HEK293 (cell line): Measurements from ENCODE around the gene PPP2R5E.

ENCODE experiments used
- CTCF ChIA-PET: fragments of 350-600 bp; formaldehyde crosslinking; extraction: SDS; loops from one replicate; lab custom pipeline; 2021; ENCODE audit warnings: antibody characterized with exemption; lab: Yijun Ruan, JAX
- POLR2A ChIA-PET: fragments of 300-600 bp; formaldehyde crosslinking; extraction: SDS; loops from one replicate; lab custom pipeline; 2020; ENCODE audit warnings: antibody characterized with exemption, inconsistent platforms; lab: Yijun Ruan, JAX
- H3K27ac ChIP-seq: fragments of 200-500 bp; sonication (Bioruptor generic); 2 replicates; pipeline ENCODE4 v1.5.1; 2014; ENCODE audit warnings: low read depth, low read length, control low read depth, inconsistent platforms; ENCODE audit errors: extremely low read depth
- H3K36me3 ChIP-seq, 2 experiments: fragments of 200-500 bp in 1 of 2; sonication (Bioruptor generic) in 1 of 2; 1 replicate in 1 of 2; 2 replicates in 1 of 2; pipeline ENCODE4 v1.5.1; 2014 to 2017; ENCODE audit warnings: inconsistent platforms in 2 of 2, low read length in 2 of 2; ENCODE audit not compliant: control insufficient read depth in 2 of 2, insufficient read depth in 1 of 2
- H3K4me1 ChIP-seq: fragments of 200-500 bp; sonication (Bioruptor generic); 2 replicates; pipeline ENCODE4 v1.5.1; 2014; ENCODE audit warnings: mild to moderate bottlenecking, low read length, inconsistent platforms; ENCODE audit not compliant: control insufficient read depth, insufficient read depth
- H3K4me3 ChIP-seq: 2 replicates; pipeline ENCODE4 v1.5.1; 2011; ENCODE audit warnings: low read depth, mild to moderate bottlenecking, control low read depth, low read length, moderate library complexity
- H3K9me3 ChIP-seq: fragments of 200-500 bp; sonication (Bioruptor generic); 2 replicates; pipeline ENCODE4 v1.5.1; 2014; ENCODE audit warnings: low read depth, low read length, inconsistent platforms; ENCODE audit not compliant: control insufficient read depth, insufficient read depth
- BCL11B ChIP-seq: fragments of 450-650 bp; formaldehyde crosslinking; IDR thresholded peaks from 2 replicates; pipeline ENCODE4 v1.5.1; 2016; ENCODE audit warnings: low read depth, missing biosample characterization, missing genetic modification characterization
- EGR2 ChIP-seq: fragments of 450-650 bp; formaldehyde crosslinking; IDR thresholded peaks from 2 replicates; pipeline ENCODE4 v1.5.1; 2016; ENCODE audit warnings: low read depth, missing biosample characterization, missing genetic modification characterization
- FEZF1 ChIP-seq: fragments of 450-650 bp; formaldehyde crosslinking; IDR thresholded peaks from 2 replicates; pipeline ENCODE4 v1.5.1; 2016; ENCODE audit warnings: missing biosample characterization, missing genetic modification characterization
- KLF1 ChIP-seq: fragments of 450-650 bp; formaldehyde crosslinking; IDR thresholded peaks from 2 replicates; pipeline ENCODE4 v1.5.1; 2016; ENCODE audit warnings: missing biosample characterization, missing genetic modification characterization
- SCRT2 ChIP-seq: fragments of 450-650 bp; formaldehyde crosslinking; IDR thresholded peaks from 2 replicates; pipeline ENCODE4 v1.5.1; 2016; ENCODE audit warnings: missing biosample characterization, missing genetic modification characterization
- SETDB1 ChIP-seq: IDR thresholded peaks from one replicate; pipeline ENCODE4 v1.6.1; 2017; ENCODE audit warnings: mild to moderate bottlenecking, low read length, moderate library complexity, mixed read lengths; ENCODE audit not compliant: insufficient read length
- YY1 ChIP-seq: fragments of 450-650 bp; formaldehyde crosslinking; IDR thresholded peaks from 2 replicates; pipeline ENCODE4 v1.5.1; 2018; ENCODE audit warnings: missing biosample characterization, missing genetic modification characterization
- ZBTB17 ChIP-seq: fragments of 450-650 bp; formaldehyde crosslinking; IDR thresholded peaks from 2 replicates; pipeline ENCODE4 v1.5.1; 2016; ENCODE audit warnings: missing biosample characterization, missing genetic modification characterization
- ZBTB21 ChIP-seq: fragments of 450-650 bp; formaldehyde crosslinking; IDR thresholded peaks from 2 replicates; pipeline ENCODE4 v1.5.1; 2017; ENCODE audit warnings: missing biosample characterization, missing genetic modification characterization
- ZFHX2 ChIP-seq: fragments of 450-650 bp; formaldehyde crosslinking; conservative IDR thresholded peaks from 2 replicates; pipeline ENCODE4 v1.5.1; 2016; ENCODE audit warnings: missing biosample characterization, missing genetic modification characterization
- ZFP41 ChIP-seq: fragments of 450-650 bp; formaldehyde crosslinking; IDR thresholded peaks from 2 replicates; pipeline ENCODE4 v1.5.1; 2016; ENCODE audit warnings: missing biosample characterization, missing genetic modification characterization, borderline replicate concordance
- ZIC2 ChIP-seq: fragments of 450-650 bp; formaldehyde crosslinking; IDR thresholded peaks from 2 replicates; pipeline ENCODE4 v1.5.1; 2016; ENCODE audit warnings: missing biosample characterization, missing genetic modification characterization
- ZNF223 ChIP-seq: fragments of 450-650 bp; formaldehyde crosslinking; IDR thresholded peaks from 2 replicates; pipeline ENCODE4 v1.5.1; 2016; ENCODE audit warnings: missing biosample characterization, missing genetic modification characterization
- ZNF350 ChIP-seq: fragments of 450-650 bp; formaldehyde crosslinking; IDR thresholded peaks from 2 replicates; pipeline ENCODE4 v1.5.0; 2017; ENCODE audit warnings: missing biosample characterization, mild to moderate bottlenecking, missing genetic modification characterization
- ZNF391 ChIP-seq: fragments of 450-650 bp; formaldehyde crosslinking; IDR thresholded peaks from 2 replicates; pipeline ENCODE4 v1.5.1; 2016; ENCODE audit warnings: low read depth, missing biosample characterization, missing genetic modification characterization, borderline replicate concordance
- ZNF501 ChIP-seq: fragments of 450-650 bp; formaldehyde crosslinking; IDR thresholded peaks from 2 replicates; pipeline ENCODE4 v1.5.1; 2016; ENCODE audit warnings: missing biosample characterization, missing genetic modification characterization
- ZNF596 ChIP-seq: fragments of 450-650 bp; IDR thresholded peaks from 2 replicates; pipeline ENCODE4 v1.5.0; 2018; ENCODE audit warnings: missing biosample characterization, mild to moderate bottlenecking, missing genetic modification characterization, moderate library complexity
- ZNF600 ChIP-seq: fragments of 450-650 bp; formaldehyde crosslinking; IDR thresholded peaks from 2 replicates; pipeline ENCODE4 v1.5.1; 2016; ENCODE audit warnings: missing biosample characterization, missing genetic modification characterization
- TF ChIP-seq, protein P1 (sequence below): fragments of 450-650 bp; formaldehyde crosslinking; IDR thresholded peaks from 2 replicates; pipeline ENCODE4 v1.5.1; 2016; ENCODE audit warnings: missing biosample characterization, missing genetic modification characterization
- TF ChIP-seq, protein P2 (sequence below): fragments of 450-650 bp; formaldehyde crosslinking; IDR thresholded peaks from 2 replicates; pipeline ENCODE4 v1.5.1; 2016; ENCODE audit warnings: missing biosample characterization, missing genetic modification characterization
- TF ChIP-seq, protein P3 (sequence below): fragments of 450-650 bp; IDR thresholded peaks from 2 replicates; pipeline ENCODE4 v1.5.1; 2018; ENCODE audit warnings: missing biosample characterization, missing genetic modification characterization
- TF ChIP-seq, protein P4 (sequence below): fragments of 450-650 bp; formaldehyde crosslinking; IDR thresholded peaks from 2 replicates; pipeline ENCODE4 v1.5.1; 2016; ENCODE audit warnings: missing biosample characterization, missing genetic modification characterization

Gene PPP2R5E

DNA sequence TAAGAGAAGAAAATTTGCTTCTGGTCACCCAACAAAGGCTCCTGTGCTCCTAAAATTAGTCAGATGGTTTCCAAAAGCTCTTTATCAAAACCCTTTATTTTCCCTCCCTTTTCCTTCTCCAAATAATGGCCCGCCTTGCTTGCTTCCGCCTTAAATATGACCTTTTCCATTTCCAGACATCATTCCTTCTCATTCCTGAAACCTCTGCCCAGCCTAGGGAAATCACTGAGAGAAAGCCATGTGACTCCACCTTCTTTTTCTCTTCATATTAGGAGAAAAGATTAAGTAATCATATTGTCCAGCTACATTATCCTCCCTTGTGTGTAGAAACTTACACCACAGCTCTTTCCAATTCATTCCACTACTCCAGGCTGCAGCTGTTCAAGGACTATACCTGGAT is 148.7 kb downstream of the PPP2R5E start:
- Histone ChIP-seq H3K27ac (no peak overlapping the region), H3K9me3 (no peaks in the 10 kb centered on the region), H3K4me3 (no peak overlapping the region), H3K36me3 (peaks cover 18 to 26% of the 10 kb centered on the region in 2 experiments), H3K4me1 (no peaks in the 10 kb centered on the region)
- CTCF ChIA-PET, result interaction anchor here (0.6 to 0.7 kb wide), 2 partner anchors 27 to 99 kb away, joined by 4 to 5 read pairs; no protein-coding TSS in a partner anchor
- TF ChIP-seq SCRT2 (tag by site-specific recombination), result no peak
- TF ChIP-seq YY1, result no peak
- TF ChIP-seq ZNF600 (tag by site-specific recombination), result no peak
- TF ChIP-seq ZNF223 (tag by site-specific recombination), result no peak
- no peak for TF ChIP-seq FEZF1 (tag by site-specific recombination)
- TF ChIP-seq ZFHX2, result no peak
- POLR2A ChIA-PET, result no interaction called here

DNA sequence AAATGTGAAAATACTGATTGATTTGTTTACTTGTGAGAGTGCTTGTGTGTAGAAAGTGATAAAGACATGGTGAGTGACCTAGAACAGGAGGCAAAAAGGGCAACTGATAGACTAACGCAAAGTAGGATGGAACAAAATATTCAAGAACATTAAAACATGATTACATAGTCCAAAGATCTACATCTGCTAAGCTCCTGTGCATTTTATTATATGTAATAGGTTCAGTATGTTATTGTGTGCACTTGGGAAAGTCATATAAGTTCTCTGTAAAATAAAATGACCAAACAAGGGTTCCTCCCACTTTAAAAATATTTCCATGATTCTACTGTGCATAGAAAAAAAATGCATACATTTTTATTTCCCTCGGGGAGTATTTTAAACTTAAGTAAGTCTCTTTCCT is 150.2 kb downstream of the PPP2R5E start:
- no peaks in the 10 kb centered on the region for H3K9me3 ChIP-seq
- ChIA-PET CTCF (interaction anchor here (0.5 to 0.7 kb wide), 3 partner anchors 82 to 1917 kb away, joined by 3 read pairs; no protein-coding TSS in a partner anchor), POLR2A (no interaction called here)
- TF ChIP-seq, protein P1, sequence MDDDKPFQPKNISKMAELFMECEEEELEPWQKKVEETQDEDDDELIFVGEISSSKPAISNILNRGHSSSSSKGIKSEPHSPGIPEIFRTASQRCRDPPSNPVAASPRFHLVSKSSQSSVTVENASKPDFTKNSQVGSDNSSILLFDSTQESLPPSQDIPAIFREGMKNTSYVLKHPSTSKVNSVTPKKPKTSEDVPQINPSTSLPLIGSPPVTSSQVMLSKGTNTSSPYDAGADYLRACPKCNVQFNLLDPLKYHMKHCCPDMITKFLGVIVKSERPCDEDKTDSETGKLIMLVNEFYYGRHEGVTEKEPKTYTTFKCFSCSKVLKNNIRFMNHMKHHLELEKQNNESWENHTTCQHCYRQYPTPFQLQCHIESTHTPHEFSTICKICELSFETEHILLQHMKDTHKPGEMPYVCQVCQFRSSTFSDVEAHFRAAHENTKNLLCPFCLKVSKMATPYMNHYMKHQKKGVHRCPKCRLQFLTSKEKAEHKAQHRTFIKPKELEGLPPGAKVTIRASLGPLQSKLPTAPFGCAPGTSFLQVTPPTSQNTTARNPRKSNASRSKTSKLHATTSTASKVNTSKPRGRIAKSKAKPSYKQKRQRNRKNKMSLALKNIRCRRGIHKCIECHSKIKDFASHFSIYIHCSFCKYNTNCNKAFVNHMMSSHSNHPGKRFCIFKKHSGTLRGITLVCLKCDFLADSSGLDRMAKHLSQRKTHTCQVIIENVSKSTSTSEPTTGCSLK (tag by site-specific recombination), result no peak
- TF ChIP-seq BCL11B (tag by site-specific recombination), result no peak
- TF ChIP-seq EGR2 (tag by site-specific recombination), result no peak
- no peak for TF ChIP-seq ZNF350 (tag by site-specific recombination)
- TF ChIP-seq ZBTB17 (tag by site-specific recombination), result no peak
- no peak for TF ChIP-seq ZBTB21 (tag by site-specific recombination)
- TF ChIP-seq ZFP41 (tag by site-specific recombination), result no peak
- no peak overlapping the region for H3K4me3 ChIP-seq
- H3K4me1 ChIP-seq, result no peaks in the 10 kb centered on the region
- H3K36me3 ChIP-seq, result peaks cover 12 to 27% of the 10 kb centered on the region in 2 experiments
- H3K27ac ChIP-seq, result no peak overlapping the region

DNA sequence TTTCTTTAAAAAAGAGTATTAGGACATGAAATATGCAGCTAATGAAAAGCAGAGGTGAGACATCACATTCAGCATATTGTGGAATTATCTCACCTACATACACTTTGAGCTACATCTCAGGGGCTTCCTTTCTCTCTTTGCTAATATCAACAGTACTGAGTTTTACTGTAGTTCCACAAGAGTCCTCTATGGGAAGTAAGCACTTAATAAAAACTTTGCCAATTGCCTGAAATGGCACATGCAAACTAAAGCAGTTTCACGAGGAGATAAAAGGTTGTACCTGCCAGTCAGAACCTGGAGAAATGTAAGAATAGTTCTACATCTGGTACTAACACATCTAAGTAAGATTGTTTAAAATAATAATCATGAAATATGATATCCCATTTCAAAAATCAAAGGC is 150.9 kb downstream of the PPP2R5E start:
- Histone ChIP-seq H3K9me3 (no peaks in the 10 kb centered on the region), H3K4me3 (no peak overlapping the region), H3K4me1 (no peaks in the 10 kb centered on the region), H3K27ac (no peak overlapping the region), H3K36me3 (peaks cover 12 to 32% of the 10 kb centered on the region in 2 experiments)
- TF ChIP-seq, protein P2, sequence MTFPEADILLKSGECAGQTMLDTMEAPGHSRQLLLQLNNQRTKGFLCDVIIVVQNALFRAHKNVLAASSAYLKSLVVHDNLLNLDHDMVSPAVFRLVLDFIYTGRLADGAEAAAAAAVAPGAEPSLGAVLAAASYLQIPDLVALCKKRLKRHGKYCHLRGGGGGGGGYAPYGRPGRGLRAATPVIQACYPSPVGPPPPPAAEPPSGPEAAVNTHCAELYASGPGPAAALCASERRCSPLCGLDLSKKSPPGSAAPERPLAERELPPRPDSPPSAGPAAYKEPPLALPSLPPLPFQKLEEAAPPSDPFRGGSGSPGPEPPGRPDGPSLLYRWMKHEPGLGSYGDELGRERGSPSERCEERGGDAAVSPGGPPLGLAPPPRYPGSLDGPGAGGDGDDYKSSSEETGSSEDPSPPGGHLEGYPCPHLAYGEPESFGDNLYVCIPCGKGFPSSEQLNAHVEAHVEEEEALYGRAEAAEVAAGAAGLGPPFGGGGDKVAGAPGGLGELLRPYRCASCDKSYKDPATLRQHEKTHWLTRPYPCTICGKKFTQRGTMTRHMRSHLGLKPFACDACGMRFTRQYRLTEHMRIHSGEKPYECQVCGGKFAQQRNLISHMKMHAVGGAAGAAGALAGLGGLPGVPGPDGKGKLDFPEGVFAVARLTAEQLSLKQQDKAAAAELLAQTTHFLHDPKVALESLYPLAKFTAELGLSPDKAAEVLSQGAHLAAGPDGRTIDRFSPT (tag by site-specific recombination), result no peak
- TF ChIP-seq SETDB1 (no peak), ZNF596 (tag by site-specific recombination) (no peak), ZNF501 (tag by site-specific recombination) (no peak), ZIC2 (no peak), ZNF391 (tag by site-specific recombination) (no peak), KLF1 (tag by site-specific recombination) (no peak)
- TF ChIP-seq, protein P3, sequence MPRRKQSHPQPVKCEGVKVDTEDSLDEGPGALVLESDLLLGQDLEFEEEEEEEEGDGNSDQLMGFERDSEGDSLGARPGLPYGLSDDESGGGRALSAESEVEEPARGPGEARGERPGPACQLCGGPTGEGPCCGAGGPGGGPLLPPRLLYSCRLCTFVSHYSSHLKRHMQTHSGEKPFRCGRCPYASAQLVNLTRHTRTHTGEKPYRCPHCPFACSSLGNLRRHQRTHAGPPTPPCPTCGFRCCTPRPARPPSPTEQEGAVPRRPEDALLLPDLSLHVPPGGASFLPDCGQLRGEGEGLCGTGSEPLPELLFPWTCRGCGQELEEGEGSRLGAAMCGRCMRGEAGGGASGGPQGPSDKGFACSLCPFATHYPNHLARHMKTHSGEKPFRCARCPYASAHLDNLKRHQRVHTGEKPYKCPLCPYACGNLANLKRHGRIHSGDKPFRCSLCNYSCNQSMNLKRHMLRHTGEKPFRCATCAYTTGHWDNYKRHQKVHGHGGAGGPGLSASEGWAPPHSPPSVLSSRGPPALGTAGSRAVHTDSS (tag by site-specific recombination), result no peak
- TF ChIP-seq, protein P4, sequence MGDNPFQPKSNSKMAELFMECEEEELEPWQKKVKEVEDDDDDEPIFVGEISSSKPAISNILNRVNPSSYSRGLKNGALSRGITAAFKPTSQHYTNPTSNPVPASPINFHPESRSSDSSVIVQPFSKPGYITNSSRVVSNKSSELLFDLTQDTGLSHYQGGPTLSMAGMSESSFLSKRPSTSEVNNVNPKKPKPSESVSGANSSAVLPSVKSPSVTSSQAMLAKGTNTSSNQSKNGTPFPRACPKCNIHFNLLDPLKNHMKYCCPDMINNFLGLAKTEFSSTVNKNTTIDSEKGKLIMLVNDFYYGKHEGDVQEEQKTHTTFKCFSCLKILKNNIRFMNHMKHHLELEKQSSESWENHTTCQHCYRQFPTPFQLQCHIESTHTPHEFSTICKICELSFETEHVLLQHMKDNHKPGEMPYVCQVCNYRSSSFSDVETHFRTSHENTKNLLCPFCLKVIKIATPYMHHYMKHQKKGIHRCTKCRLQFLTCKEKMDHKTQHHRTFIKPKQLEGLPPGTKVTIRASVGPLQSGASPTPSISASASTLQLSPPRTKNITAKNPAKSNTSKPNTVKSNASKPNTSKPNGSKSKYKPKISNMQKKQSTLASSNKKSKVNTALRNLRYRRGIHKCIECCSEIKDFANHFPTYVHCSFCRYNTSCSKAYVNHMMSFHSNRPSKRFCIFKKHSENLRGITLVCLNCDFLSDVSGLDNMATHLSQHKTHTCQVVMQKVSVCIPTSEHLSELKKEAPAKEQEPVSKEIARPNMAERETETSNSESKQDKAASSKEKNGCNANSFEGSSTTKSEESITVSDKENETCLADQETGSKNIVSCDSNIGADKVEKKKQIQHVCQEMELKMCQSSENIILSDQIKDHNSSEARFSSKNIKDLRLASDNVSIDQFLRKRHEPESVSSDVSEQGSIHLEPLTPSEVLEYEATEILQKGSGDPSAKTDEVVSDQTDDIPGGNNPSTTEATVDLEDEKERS (tag by site-specific recombination), result no peak
- POLR2A ChIA-PET, result no interaction called here
- CTCF ChIA-PET, result interaction anchor here (1.1 to 2.0 kb wide), 2 partner anchors 9 to 13 kb away, joined by 3 to 5 read pairs; no protein-coding TSS in a partner anchor
